CD4-positive, alpha-beta T cell treated with Interleukin-21 for 1 hour (primary cell): ENCODE data around the gene SORBS1.
"Not testable (repeated sequence)": the region's sequence is repeated elsewhere in the genome, so short reads cannot be mapped to it uniquely, and the experiment has no call there.

Experiments used
- DNase-seq: peaks from one replicate; pipeline ENCODE4 v3.0.0-alpha.2; 2020

SORBS1 gene

GRCh38 chr10:95480102-95480900 lies 80.9 kb downstream of the SORBS1 start:
- DNase-seq = no peak

DNA sequence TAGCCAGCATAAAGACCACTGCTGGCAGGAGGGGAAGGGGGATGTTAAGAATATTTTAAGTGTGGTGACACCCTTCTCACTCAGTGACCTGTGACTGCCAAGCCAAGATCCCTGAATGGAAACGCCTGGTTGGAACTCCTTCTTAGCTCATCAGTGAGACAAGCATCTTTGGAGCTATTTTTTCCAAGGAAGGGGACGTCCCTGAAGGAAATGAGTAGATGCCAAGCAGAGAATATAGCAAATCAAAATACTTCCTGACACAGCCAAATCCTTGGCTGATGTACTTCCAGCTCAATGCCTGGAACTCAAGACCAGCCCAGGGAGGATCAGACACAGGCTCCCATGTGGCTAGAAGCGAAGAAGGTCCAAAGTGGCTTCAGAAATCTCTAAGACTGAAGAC lies 82.2 kb downstream of the SORBS1 start:
- no peak for DNase-seq

DNA sequence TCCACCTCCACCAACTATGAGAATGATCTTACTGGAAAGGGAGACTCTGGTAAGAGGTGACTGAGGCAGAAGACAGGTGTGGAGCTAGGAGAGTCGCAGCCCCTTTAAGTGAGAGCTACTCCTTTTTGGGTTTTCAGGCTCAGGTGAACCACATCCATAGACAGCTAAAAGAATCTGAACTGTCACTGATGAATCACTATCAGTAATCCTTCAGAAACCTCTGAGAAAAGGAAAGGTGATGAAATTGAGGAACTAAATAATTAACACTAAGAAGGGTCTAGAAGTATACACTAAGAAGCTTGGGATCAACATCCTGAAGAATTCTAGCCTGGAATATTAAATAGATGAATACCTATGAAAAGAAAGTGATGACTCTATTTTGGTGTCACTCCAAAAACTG lies 83.0 kb downstream of the SORBS1 start:
- DNase-seq = no peak

DNA sequence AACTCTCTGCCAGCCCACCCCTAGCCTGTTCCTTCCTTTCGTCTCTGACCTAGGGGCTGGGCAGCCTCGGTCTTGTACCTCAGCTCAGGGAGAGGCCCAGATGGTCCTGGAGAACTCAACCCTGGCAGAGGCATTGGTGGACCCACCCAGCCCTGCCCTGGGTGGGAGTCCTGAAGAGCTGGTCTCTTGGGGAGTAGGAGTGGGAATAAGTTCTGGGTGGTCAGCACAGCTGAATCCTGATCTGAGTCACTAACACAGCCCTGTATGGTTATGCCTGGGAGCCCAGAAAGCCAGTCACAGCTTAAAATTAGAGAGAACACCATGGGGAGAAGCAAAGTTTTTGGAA lies 84.0 kb downstream of the SORBS1 start:
- no peak for DNase-seq

DNA sequence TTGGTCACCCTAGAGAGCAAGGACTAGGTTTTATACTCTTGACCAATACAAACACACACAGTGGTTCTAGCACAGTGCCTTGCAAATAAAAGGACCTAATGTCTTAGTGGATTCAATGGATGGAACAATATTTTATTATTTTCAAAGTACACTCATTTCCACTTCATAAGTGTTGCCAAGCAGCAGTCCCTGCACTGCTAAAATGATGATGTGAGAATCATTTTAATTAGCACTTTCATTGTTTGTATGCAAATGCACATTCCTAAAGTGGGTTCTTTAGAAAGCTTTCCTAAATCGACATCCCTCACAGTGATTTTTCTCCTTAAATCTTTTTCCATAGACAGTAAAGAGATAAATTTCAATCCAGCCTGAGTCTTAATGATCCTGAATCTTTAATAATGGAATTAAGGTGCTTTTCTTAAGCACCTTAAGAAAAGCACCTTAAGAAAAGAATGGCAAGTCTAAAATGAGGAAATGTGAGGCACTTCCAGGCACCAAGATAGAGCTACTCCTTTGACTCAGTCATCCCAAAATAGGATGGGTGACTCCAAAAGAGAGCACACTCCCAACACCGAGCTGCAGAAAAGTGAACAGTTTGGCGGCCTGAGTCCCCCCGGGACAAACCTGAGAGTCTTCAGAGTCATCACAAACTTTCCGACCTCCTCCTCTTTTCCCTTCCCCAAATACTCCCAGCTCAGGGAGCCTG lies 84.5 kb downstream of the SORBS1 start:
- DNase-seq = no peak

- DNase-seq = no peak
These were observed 85.2 kb downstream of the SORBS1 start for GRCh38 chr10:95475827-95476468.

DNA sequence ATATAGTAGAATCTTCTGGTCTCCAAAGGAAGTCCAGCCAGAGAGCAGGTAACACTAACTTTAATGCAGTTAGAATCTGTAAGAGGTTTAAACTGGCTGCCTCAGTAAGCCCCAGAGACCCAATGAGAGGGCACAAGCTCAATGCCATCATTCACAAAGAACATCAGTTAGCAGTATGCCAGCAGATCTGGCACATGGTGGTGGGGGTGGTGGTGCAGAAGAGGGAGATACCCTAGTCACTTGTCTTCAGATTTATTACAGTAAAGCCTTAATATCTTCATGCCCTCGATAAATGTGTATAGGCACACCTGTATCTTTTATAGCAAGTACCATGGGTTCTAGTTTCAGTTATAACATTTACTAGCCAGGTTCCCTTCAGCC lies 86.2 kb downstream of the SORBS1 start:
- no peak for DNase-seq

GRCh38 chr10:95474228-95475002 lies 86.8 kb downstream of the SORBS1 start:
- DNase-seq = no peak

DNA sequence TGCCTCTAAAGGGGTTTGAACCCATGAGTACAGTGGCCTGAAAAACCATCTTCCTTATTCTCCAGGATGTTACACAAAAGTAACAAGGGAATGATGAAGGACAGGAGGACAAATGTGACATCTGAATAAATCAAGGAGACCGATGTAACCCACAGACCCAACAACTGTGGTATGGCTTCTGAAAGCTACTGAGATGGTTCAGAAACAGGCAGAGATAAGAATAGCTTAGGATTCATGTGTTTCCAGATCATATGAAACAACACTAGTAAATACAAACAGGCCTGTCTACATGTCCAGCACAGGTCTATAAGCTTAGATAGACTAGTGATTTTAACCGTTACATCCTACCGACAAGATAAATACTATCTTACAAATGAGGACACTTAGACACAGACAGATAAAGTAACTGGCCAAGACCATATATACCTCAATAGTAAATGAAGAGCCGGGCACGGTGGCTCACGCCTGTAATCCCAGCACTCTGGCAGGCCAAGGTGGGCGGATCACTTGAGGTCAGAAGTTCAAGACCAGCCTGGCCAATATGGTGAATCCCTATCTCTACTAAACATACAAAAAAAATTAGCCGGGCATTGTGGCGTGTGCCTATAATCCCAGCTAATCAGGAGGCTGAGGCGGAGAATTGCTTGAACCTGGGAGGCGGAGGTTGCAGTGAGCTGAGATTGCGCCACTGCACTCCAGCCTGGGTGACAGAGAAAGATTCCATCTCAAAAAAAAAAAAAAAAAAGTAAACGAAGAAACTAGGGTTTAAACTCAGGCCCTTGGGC lies 88.7 kb downstream of the SORBS1 start:
- DNase-seq = no peak

- no peak for DNase-seq
These were observed 91.5 kb downstream of the SORBS1 start for GRCh38 chr10:95469676-95470075.

DNA sequence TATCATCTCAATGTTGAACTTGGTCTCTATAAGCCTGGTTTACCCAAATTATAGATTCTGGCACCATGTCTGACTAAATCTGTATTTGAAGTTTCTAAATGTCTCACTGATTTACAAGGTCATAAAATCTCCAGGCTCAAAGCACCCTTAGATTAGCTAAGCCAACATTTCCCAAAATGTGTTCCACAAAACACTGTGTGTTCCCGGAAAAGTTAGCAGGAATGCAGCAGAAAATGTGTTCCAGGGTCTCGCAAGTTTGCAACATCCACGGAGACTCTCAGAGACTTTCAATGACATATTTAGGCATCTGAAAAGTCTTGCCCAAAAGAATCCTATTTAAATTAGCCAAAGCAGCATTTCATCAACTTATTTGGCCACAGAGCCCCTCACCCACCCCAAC lies 91.9 kb downstream of the SORBS1 start:
- no peak for DNase-seq

DNA sequence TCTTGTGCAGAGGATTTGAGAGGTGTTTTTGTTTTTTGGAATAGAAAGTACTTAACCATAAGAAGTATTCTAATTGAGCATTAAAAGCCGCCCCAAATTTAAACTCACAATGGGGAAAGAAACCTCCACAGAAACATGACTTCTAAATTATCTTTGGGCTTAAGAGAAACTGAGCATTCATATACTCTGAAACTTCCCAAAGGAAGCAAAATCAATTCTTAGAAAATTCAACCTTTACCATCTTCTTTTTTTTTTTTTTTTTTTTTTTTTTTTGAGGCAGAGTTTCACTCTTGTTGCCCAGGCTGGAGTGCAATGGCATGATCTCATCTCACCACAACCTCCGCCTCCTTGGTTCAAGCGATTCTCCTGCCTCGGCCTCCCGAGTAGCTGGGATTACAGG lies 93.5 kb downstream of the SORBS1 start:
- not testable (repeated sequence) for DNase-seq

DNA sequence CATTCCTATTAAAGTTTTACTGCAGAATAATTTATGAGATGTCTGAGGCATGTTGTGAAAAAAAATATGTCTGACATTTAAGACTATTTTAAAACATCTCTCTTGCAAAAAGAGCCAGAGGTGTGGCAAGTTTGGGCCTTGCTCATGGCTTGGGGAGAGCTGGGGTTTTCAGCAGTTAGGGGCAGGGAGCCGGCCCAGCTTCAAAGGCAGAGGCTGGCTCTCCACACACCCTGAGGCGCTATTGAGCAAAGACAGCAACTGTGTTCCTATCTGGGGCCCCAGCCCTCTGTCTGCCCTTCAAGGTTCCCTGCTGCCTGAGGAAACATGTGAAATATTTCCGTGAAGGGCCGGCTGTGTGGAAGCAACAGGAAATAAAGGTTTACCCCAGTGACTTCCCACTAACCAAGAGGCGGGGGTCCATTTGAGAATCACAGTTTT lies 94.0 kb downstream of the SORBS1 start:
- no peak for DNase-seq

GRCh38 chr10:95466436-95466835 lies 94.7 kb downstream of the SORBS1 start:
- DNase-seq = no peak

- DNase-seq = no peak
These were observed 96.9 kb downstream of the SORBS1 start for GRCh38 chr10:95464280-95464679.

DNA sequence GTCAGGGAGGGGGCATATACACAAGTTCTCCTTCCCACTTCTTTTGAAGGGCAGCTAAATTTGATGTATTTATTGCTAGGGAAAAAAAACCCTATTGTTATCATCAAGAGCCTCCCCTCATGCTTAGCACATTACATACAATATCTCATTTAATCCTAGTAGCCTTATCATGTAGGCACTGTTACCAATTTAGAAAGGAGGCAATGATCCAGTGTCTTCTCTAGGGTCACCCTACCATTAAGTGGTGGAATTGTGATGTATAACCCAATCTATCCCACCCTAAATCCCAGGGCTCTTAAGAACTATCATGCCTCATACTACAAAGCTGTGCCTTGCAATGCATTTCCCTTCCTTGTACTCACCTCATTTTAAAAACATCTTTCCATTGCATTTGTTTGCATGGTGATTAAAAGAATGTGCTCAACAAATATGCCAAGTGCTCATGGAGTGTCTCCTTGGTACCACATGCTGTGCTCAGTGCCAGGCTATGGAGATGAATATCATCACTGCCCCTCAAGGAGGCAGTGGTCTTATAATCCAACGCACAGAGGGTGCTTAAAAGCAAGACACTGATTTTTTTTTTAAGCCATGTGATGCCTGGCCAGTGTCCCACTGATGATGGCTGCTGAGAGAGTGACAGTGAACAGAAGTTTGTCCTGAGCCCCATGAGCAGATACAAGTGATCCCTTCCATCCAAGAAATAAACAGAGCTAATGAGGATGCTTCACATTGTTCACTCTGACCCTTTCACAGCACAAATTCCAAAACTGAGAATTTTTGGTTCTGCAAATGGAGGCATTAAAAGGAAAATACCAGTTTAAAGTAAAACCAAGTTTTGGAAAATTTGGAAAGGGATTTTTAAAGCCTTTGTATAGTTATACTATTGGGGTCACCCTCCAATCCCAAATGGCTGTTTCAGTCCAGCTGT lies 98.2 kb downstream of the SORBS1 start:
- DNase-seq = no peak

DNA sequence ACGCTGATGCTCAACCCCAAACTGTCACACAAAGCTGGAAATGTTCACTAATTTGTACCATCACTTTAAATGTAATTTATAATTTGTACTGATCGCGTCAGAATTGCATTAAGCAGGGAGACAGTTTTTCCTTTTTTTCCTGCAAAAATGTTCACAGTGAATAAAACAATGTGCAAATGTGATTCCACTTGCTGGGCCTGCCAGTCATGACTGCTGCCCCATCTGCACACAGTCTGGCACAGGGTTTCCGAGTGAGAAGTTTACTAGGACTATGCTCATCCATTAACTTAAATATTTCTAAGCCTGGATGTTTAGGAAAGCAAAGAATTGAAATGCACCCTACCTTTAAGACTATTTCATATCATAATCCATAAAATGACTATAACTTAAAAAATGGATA lies 99.6 kb downstream of the SORBS1 start:
- DNase-seq = no peak

DNA sequence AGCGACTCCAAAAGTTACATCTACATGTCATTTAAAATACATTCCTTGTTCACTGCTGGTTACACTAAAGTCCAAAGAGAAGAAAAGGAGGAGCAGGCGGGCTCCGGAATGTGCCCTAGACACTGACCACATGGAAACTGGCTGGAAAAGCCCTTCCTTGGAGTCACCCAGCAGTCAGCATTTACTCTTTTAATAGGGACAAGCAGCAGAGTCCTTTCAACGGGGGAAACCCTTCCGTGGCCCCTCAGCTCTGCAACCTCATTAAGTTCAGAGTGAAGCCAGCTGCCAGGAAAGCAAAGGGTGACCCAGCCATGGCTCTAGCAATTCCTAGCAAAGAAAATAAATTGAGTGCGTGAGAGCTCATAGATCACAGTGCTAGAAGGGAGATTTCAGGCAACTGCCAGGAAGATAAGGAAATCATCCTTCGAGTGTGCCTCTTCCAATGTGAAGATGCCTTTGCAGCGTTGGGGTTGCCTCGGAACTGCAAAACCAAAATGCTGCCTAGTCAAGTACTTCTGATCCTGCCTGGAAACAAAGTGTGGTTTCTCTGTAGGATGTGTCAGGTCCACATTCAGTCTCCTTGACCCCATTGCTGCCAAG lies 101.6 kb downstream of the SORBS1 start:
- DNase-seq = no peak

DNA sequence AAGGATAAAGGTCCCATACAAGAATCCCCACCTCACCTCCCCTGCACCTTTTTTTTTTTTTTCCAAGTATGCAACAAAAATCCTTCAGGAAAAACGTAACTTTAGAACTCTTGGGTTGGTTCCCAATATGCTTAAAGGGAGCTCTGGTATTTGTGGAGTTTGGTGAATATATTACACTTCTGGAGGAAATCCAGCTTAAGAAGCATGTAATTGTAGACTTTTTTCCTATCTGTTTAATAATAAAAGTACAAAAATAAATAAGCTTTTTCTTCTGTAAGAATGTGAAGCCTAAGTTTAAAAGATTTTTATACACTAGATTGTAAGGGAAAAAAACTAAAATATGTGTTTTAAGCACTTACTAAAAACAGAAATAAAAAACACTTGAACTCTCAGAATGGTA lies 102.3 kb downstream of the SORBS1 start:
- no peak for DNase-seq

GRCh38 chr10:95458014-95458413 lies 103.2 kb downstream of the SORBS1 start:
- no peak for DNase-seq

DNA sequence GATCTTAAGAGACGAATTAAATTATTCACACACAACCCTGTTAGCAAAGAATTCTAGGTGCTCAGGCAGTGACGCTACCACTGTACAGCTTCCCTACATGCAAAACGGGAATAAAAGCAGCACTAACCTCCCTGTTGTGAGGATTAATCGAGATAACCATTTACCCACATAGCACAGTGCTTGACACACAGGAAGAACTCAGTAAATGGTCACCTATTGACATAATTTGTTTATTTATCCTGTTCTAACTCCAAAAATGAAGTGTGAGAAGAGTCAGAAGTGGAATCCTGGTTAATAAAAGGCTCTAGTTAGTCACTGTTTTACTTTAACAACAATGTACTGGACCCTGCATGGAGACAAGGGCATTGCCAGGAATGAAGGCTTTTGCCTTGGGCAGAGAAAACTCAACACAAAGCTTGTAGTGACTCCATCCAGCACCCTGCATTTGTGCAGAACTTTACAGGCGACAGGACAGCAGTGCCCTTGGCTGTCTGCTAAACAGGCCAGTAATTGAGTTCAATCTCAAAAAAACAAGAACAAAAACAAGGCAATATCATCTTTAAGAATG lies 103.8 kb downstream of the SORBS1 start:
- DNase-seq = no peak
